ENCODE results near the gene KCNQ1OT1. TPM values are rescaled to one million over a fixed set of nuclear protein-coding genes. Genes with fewer than 3 reads are reported as not detected.

The KCNQ1OT1 gene
- total RNA-seq, 1 experiment from 2014 or later: 1.2 TPM

DNA sequence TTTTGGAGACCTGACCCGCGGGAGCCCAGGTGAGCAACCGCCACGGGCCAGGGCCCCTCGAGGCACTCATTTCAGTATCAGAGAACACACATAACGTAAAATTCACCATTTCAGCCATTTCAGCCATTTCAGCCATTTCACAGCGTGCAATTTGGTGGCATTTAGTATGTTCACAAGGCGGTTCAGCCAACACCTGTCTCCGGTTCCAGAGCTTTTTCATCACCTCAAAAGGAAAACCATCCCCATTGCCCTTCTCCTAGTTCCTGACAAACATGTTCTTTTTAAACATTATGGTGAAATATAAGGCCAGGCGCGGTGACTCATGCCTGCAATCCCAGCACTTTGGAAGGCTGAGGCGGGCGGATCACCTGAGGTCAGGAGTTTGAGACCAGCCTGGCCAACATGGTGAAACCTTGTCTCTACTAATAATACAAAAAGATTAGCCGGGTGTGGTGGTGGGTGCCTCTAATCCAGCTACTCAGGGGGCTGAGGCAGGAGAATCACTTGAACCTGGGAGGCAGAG, 135.7 kb downstream of the KCNQ1OT1 start:
- peaks cover 81% of the 10 kb centered on the region for H3K27me3 Mint-ChIP-seq (ENCODE audit: low read depth)
- no peak overlapping the region for H3K4me3 Mint-ChIP-seq
- H2BK20ac ChIP-seq (ENCODE audit: low read depth, low read length, poor library complexity, severe bottlenecking): no peak overlapping the region

More for the DNA sequence above, 135.7 kb downstream of the KCNQ1OT1 start:
- H4K8ac ChIP-seq (replicated peaks; ENCODE audit: insufficient read length, low read depth, low read length): no peak overlapping the region
- no peak overlapping the region for H3K14ac ChIP-seq (ENCODE audit: insufficient read depth, low read length)
- H2BK12ac ChIP-seq (ENCODE audit: insufficient read length, low read depth, low read length): no peak overlapping the region
- H3T11ph ChIP-seq (ENCODE audit: low read length): no peak overlapping the region
- H3K27ac Mint-ChIP-seq: no peak overlapping the region
- no peak overlapping the region for H2AFZ ChIP-seq (ENCODE audit: low read length)
- H3K79me2 ChIP-seq (ENCODE audit: insufficient read depth, low read length): no peaks in the 10 kb centered on the region
- H4K20me1 ChIP-seq (ENCODE audit: control insufficient read depth, insufficient read depth, insufficient read length): no peaks in the 10 kb centered on the region
- H2AK5ac ChIP-seq (ENCODE audit: insufficient read length, low read length): no peak overlapping the region
- no peak overlapping the region for H3K56ac ChIP-seq (ENCODE audit: insufficient read length, low read depth, low read length)
- peaks cover 6 to 7% of the 10 kb centered on the region in 2 experiments; a peak in 2 of 4 replicates for H3K4me1 Mint-ChIP-seq
- no peak for DNase-seq
- H4K5ac ChIP-seq (ENCODE audit: insufficient read length, low read depth, low read length): no peak overlapping the region
- TF ChIP-seq, protein P1, sequence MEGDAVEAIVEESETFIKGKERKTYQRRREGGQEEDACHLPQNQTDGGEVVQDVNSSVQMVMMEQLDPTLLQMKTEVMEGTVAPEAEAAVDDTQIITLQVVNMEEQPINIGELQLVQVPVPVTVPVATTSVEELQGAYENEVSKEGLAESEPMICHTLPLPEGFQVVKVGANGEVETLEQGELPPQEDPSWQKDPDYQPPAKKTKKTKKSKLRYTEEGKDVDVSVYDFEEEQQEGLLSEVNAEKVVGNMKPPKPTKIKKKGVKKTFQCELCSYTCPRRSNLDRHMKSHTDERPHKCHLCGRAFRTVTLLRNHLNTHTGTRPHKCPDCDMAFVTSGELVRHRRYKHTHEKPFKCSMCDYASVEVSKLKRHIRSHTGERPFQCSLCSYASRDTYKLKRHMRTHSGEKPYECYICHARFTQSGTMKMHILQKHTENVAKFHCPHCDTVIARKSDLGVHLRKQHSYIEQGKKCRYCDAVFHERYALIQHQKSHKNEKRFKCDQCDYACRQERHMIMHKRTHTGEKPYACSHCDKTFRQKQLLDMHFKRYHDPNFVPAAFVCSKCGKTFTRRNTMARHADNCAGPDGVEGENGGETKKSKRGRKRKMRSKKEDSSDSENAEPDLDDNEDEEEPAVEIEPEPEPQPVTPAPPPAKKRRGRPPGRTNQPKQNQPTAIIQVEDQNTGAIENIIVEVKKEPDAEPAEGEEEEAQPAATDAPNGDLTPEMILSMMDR (conservative IDR thresholded peaks at IDR 0.05): no peak
- no peak overlapping the region for H2BK120ac ChIP-seq (ENCODE audit: low read depth, low read length, poor library complexity, severe bottlenecking)
- no peak overlapping the region for H2BK5ac ChIP-seq (ENCODE audit: insufficient read length, low read length)
- no peaks in the 10 kb centered on the region; the same call in 1 of the 2 replicates for H3K4me1 ChIP-seq (ENCODE audit: insufficient read depth, low read length)
- no peaks in the 10 kb centered on the region for H3K23me2 ChIP-seq (ENCODE audit: insufficient read length, low read depth, low read length, poor library complexity, severe bottlenecking)
- H3K9me3 Mint-ChIP-seq: peaks cover 0 to 2% of the 10 kb centered on the region in 2 experiments; a peak in 1 of 5 replicates
- WGBS (ENCODE audit: extremely low coverage, insufficient read length, low lambda C conversion rate): no CpG with 5 or more reads among the region's 14 CpGs
- H3K27ac ChIP-seq (ENCODE audit: insufficient read length, low read depth, low read length): no peak overlapping the region
- H3K18ac ChIP-seq (ENCODE audit: insufficient read length, low read depth, low read length): no peak overlapping the region
- H3K79me1 ChIP-seq (ENCODE audit: insufficient read depth, low read depth, low read length, poor library complexity, severe bottlenecking): no peaks in the 10 kb centered on the region
- H3K27me3 ChIP-seq (ENCODE audit: insufficient read depth, low read length): peaks cover 6% of the 10 kb centered on the region; the same call in 1 of the 2 replicates
- H3K9ac ChIP-seq (ENCODE audit: extremely low read depth, insufficient read length, low read length): no peak overlapping the region
- H3K23ac ChIP-seq (ENCODE audit: insufficient read length, low read depth, low read length): no peak overlapping the region
- H4K91ac ChIP-seq (ENCODE audit: insufficient read length, low read depth, low read length): no peak overlapping the region
- no peaks in the 10 kb centered on the region for H3K36me3 Mint-ChIP-seq (ENCODE audit: insufficient read depth in 1 of 3, low read depth in 3 of 3)
- H3K4me2 ChIP-seq (ENCODE audit: insufficient read depth, insufficient read length, low read length): no peak overlapping the region
- no peak overlapping the region for H2BK15ac ChIP-seq (ENCODE audit: low read depth, low read length)
- no peaks in the 10 kb centered on the region for H3K9me3 ChIP-seq (ENCODE audit: control insufficient read depth, low read depth, low read length)
- H3K4ac ChIP-seq (ENCODE audit: low read depth, low read length): no peak overlapping the region
